ENCODE results near the gene IL24. TPM values are rescaled to one million over a fixed set of nuclear protein-coding genes. Genes with fewer than 3 reads are reported as not detected.

IL24 gene
- total and polyA plus RNA-seq, 12 donors = not detected

GRCh38 chr1:206939131-206939530 lies 41.9 kb downstream of the IL24 start:
- Histone ChIP-seq H3K27me3 (no peaks in the 10 kb centered on the region), H3K9me3 (replicated peaks in 1 of 3) (no peaks in the 10 kb centered on the region), H3K36me3 (replicated peaks in 1 of 2) (no peaks in the 10 kb centered on the region), H3K4me1 (replicated peaks in 1 of 2) (no peaks in the 10 kb centered on the region), H3K27ac (no peak overlapping the region), H3K4me3 (no peak overlapping the region)
- WGBS, 4 donors = 89 to 92% (median 90%) methylated on average over 11 to 13 of the region's 13 CpGs
- no peak for TF ChIP-seq POLR2A (IDR thresholded peaks at IDR 0.05)
- DNase-seq = no peak
- intact Hi-C loops (cut with DNase I) = no loop called here

- H3K4me1 ChIP-seq (replicated peaks in 1 of 2) = no peaks in the 10 kb centered on the region
- H3K36me3 ChIP-seq (replicated peaks in 1 of 2) = no peaks in the 10 kb centered on the region
- no peak for DNase-seq
- no peak overlapping the region for H3K4me3 ChIP-seq
- H3K9me3 ChIP-seq (replicated peaks in 1 of 3) = no peaks in the 10 kb centered on the region
- H3K27ac ChIP-seq = no peak overlapping the region
- H3K27me3 ChIP-seq = no peaks in the 10 kb centered on the region
- intact Hi-C loops (cut with DNase I) = no loop called here
- no peak for TF ChIP-seq CTCF (IDR thresholded peaks at IDR 0.05)
- no peak for TF ChIP-seq POLR2A (IDR thresholded peaks at IDR 0.05)
- 86 to 89% (median 88%) methylated on average over 9 of the region's 9 CpGs for WGBS, 4 donors
Observed at GRCh38 chr1:206939841-206940587, 42.8 kb downstream of the IL24 start.

GRCh38 chr1:206940588-206940936 lies 43.3 kb downstream of the IL24 start:
- no peaks in the 10 kb centered on the region for H3K36me3 ChIP-seq (replicated peaks in 1 of 2)
- WGBS, 4 donors = 85 to 97% (median 88%) methylated on average over 3 of the region's 3 CpGs
- intact Hi-C loops (cut with DNase I) = no loop called here

GRCh38 chr1:206941766-206942418 lies 44.6 kb downstream of the IL24 start:
- intact Hi-C loops (cut with DNase I) = no loop called here
- 49 to 62% (median 57%) methylated on average over 6 of the region's 6 CpGs for WGBS, 4 donors
- no peak for DNase-seq

More at GRCh38 chr1:206940588-206940936, 43.3 kb downstream of the IL24 start:
- Histone ChIP-seq H3K4me3 (no peak overlapping the region), H3K4me1 (replicated peaks in 1 of 2) (no peaks in the 10 kb centered on the region), H3K27ac (no peak overlapping the region), H3K27me3 (no peaks in the 10 kb centered on the region), H3K9me3 (replicated peaks in 1 of 3) (no peaks in the 10 kb centered on the region)
- TF ChIP-seq POLR2A (IDR thresholded peaks at IDR 0.05) = no peak
- no peak for TF ChIP-seq CTCF (IDR thresholded peaks at IDR 0.05)
- DNase-seq = no peak

More at GRCh38 chr1:206941766-206942418, 44.6 kb downstream of the IL24 start:
- Histone ChIP-seq H3K36me3 (replicated peaks in 1 of 2) (no peaks in the 10 kb centered on the region), H3K27ac (no peak overlapping the region), H3K4me1 (replicated peaks in 1 of 2) (no peaks in the 10 kb centered on the region), H3K27me3 (no peaks in the 10 kb centered on the region), H3K4me3 (no peak overlapping the region), H3K9me3 (replicated peaks in 1 of 3) (no peaks in the 10 kb centered on the region)
- TF ChIP-seq CTCF (IDR thresholded peaks at IDR 0.05) (no peak), POLR2A (IDR thresholded peaks at IDR 0.05) (no peak)
